GM23338 (cell line): ENCODE measurements around the gene CCND1. TPM values are rescaled to one million over a fixed set of nuclear protein-coding genes. Genes with fewer than 3 reads are reported as not detected.

Experiments used
- ATAC-seq: fragments of 200-7000 bp; cut with Tn5 transposase; 3 replicates; pipeline ENCODE4 v1.9.1; 2020
- DNase-seq: peaks from one replicate; pipeline ENCODE4 v3.0.0-alpha.2; 2015; ENCODE audit warnings: low spot score
- H2AFZ ChIP-seq: fragments of 200-600 bp; sonication (generic); 2 replicates; pipeline ENCODE4 v1.8.0; 2016; ENCODE audit warnings: antibody characterized with exemption, mild to moderate bottlenecking, moderate library complexity
- H3F3A ChIP-seq: fragments of 200-600 bp; sonication (generic); replicated peaks from 2 replicates; pipeline ENCODE4 v1.8.0; 2017; ENCODE audit warnings: antibody characterized with exemption, mixed run types, low read depth
- H3K27ac ChIP-seq: fragments of 200-600 bp; sonication (generic); 2 replicates; pipeline ENCODE4 v1.6.1; 2016; ENCODE audit warnings: low read depth
- H3K27me3 ChIP-seq: fragments of 200-600 bp; sonication (generic); 2 replicates; pipeline ENCODE4 v1.8.0; 2016; ENCODE audit warnings: mild to moderate bottlenecking, mixed run types, moderate library complexity; ENCODE audit not compliant: insufficient read depth
- H3K36me3 ChIP-seq: fragments of 200-600 bp; sonication (generic); 2 replicates; pipeline ENCODE4 v1.8.0; 2016; ENCODE audit warnings: mild to moderate bottlenecking; ENCODE audit not compliant: insufficient read depth
- H3K4me1 ChIP-seq: fragments of 200-600 bp; sonication (generic); 2 replicates; pipeline ENCODE4 v1.8.0; 2016; ENCODE audit warnings: mild to moderate bottlenecking, moderate library complexity; ENCODE audit not compliant: insufficient read depth
- H3K4me2 ChIP-seq: fragments of 200-600 bp; sonication (generic); 2 replicates; pipeline ENCODE4 v1.7.1; 2017; ENCODE audit warnings: mixed run types
- H3K4me3 ChIP-seq: fragments of 200-600 bp; sonication (generic); 2 replicates; pipeline ENCODE4 v1.6.1; 2016; ENCODE audit warnings: mixed run types
- H3K79me2 ChIP-seq: fragments of 200-600 bp; sonication (generic); replicated peaks from 2 replicates; pipeline ENCODE4 v1.8.0; 2017; ENCODE audit warnings: mild to moderate bottlenecking; ENCODE audit not compliant: insufficient read depth
- H3K9me2 ChIP-seq: fragments of 200-600 bp; sonication (generic); 2 replicates; pipeline ENCODE4 v1.8.0; 2017; ENCODE audit not compliant: insufficient read depth
- H4K20me1 ChIP-seq: fragments of 200-600 bp; sonication (generic); replicated peaks from 2 replicates; pipeline ENCODE4 v1.8.0; 2017; ENCODE audit warnings: mild to moderate bottlenecking; ENCODE audit not compliant: insufficient read depth
- H3K27ac Mint-ChIP-seq: 2 replicates; pipeline ENCODE4 v1.8.0; 2020; ENCODE audit warnings: inconsistent platforms, mild to moderate bottlenecking, moderate library complexity, mixed read lengths
- H3K27me3 Mint-ChIP-seq: 3 replicates; pipeline ENCODE4 v1.8.0; 2022; ENCODE audit warnings: low read depth, mild to moderate bottlenecking, moderate library complexity, mixed read lengths, inconsistent platforms; ENCODE audit not compliant: insufficient read depth, poor library complexity
- H3K36me3 Mint-ChIP-seq: 3 replicates; pipeline ENCODE4 v1.8.0; 2021; ENCODE audit warnings: low read depth, mild to moderate bottlenecking, inconsistent platforms, moderate library complexity, mixed read lengths
- H3K4me1 Mint-ChIP-seq: 3 replicates; pipeline ENCODE4 v1.8.0; 2020; ENCODE audit warnings: mild to moderate bottlenecking, inconsistent platforms, mixed read lengths
- H3K4me3 Mint-ChIP-seq: 3 replicates; pipeline ENCODE4 v1.8.0; 2021; ENCODE audit warnings: moderate library complexity, mild to moderate bottlenecking, inconsistent platforms, mixed read lengths
- H3K9me3 Mint-ChIP-seq: 3 replicates; pipeline ENCODE4 v1.8.0; 2020; ENCODE audit warnings: moderate library complexity, mild to moderate bottlenecking, inconsistent platforms, mixed read lengths
- EZH2 ChIP-seq: fragments of 200-600 bp; sonication (generic); IDR thresholded peaks from one replicate; pipeline ENCODE4 v1.8.0; 2017; ENCODE audit warnings: antibody characterized with exemption, mild to moderate bottlenecking, low read depth; ENCODE audit not compliant: unreplicated experiment
- EZH2phosphoT487 ChIP-seq: fragments of 200-600 bp; sonication (generic); IDR thresholded peaks from one replicate; pipeline ENCODE4 v1.8.1; 2018; ENCODE audit warnings: antibody characterized with exemption; ENCODE audit not compliant: unreplicated experiment
- NANOG ChIP-seq: IDR thresholded peaks from 2 replicates; pipeline ENCODE4 v1.6.1; 2016; ENCODE audit warnings: antibody characterized with exemption, borderline replicate concordance
- ZNF114 ChIP-seq: fragments of 250-450 bp; sonication (Bioruptor Pico); IDR thresholded peaks from 2 replicates; pipeline ENCODE4 v1.5.0; 2020; ENCODE audit warnings: mild to moderate bottlenecking, moderate library complexity
- polyA plus RNA-seq: library from polyadenylated mRNA; unstranded; fragments of >200 nt; fragmentation: Nextera tagmentation; extraction: Ambion mirVana; gene quantifications from 2 replicates; pipeline ENCODE4 v1.2.1, GENCODE V29; 2016
- total RNA-seq: library from RNA; depleted of rRNA; stranded (reverse); fragments of >200 nt; shearing (Covaris generic); gene quantifications from 2 replicates; pipeline ENCODE4 v1.2.3, GENCODE V29; 2014
- TF ChIP-seq, protein P1 (sequence below): fragments of 250-450 bp; sonication (Bioruptor Pico); IDR thresholded peaks from 2 replicates; pipeline ENCODE4 v1.5.0; 2020; ENCODE audit warnings: mild to moderate bottlenecking, moderate library complexity

The CCND1 gene
- total and polyA plus RNA-seq, 2 experiments from 2014 or later, result 109 to 183 TPM

DNA sequence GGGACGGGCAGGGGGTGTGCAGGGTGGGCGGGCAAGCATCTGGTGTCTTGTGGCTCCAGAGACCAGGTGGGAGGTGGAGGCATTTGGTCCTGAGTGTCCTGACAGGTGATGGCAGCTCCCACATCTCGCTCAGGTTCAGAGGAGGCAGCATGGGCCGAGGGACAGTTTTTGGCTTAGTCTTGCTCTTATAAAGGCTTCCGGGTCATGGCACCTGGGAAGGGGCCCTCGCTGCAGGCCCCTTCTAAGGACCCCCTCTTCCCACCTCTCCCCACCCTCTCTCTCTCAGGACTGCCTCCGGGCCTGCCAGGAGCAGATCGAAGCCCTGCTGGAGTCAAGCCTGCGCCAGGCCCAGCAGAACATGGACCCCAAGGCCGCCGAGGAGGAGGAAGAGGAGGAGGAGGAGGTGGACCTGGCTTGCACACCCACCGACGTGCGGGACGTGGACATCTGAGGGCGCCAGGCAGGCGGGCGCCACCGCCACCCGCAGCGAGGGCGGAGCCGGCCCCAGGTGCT, 9.9 kb downstream of the CCND1 start:
- H3K4me2 ChIP-seq, result no peak overlapping the region
- H3K27me3 ChIP-seq, result no peaks in the 10 kb centered on the region
- no peak overlapping the region for H3K4me3 Mint-ChIP-seq
- TF ChIP-seq EZH2 (no peak), ZNF114 (CRISPR knock-in tag) (no peak), EZH2phosphoT487 (no peak), NANOG (no peak)
- TF ChIP-seq, protein P1, sequence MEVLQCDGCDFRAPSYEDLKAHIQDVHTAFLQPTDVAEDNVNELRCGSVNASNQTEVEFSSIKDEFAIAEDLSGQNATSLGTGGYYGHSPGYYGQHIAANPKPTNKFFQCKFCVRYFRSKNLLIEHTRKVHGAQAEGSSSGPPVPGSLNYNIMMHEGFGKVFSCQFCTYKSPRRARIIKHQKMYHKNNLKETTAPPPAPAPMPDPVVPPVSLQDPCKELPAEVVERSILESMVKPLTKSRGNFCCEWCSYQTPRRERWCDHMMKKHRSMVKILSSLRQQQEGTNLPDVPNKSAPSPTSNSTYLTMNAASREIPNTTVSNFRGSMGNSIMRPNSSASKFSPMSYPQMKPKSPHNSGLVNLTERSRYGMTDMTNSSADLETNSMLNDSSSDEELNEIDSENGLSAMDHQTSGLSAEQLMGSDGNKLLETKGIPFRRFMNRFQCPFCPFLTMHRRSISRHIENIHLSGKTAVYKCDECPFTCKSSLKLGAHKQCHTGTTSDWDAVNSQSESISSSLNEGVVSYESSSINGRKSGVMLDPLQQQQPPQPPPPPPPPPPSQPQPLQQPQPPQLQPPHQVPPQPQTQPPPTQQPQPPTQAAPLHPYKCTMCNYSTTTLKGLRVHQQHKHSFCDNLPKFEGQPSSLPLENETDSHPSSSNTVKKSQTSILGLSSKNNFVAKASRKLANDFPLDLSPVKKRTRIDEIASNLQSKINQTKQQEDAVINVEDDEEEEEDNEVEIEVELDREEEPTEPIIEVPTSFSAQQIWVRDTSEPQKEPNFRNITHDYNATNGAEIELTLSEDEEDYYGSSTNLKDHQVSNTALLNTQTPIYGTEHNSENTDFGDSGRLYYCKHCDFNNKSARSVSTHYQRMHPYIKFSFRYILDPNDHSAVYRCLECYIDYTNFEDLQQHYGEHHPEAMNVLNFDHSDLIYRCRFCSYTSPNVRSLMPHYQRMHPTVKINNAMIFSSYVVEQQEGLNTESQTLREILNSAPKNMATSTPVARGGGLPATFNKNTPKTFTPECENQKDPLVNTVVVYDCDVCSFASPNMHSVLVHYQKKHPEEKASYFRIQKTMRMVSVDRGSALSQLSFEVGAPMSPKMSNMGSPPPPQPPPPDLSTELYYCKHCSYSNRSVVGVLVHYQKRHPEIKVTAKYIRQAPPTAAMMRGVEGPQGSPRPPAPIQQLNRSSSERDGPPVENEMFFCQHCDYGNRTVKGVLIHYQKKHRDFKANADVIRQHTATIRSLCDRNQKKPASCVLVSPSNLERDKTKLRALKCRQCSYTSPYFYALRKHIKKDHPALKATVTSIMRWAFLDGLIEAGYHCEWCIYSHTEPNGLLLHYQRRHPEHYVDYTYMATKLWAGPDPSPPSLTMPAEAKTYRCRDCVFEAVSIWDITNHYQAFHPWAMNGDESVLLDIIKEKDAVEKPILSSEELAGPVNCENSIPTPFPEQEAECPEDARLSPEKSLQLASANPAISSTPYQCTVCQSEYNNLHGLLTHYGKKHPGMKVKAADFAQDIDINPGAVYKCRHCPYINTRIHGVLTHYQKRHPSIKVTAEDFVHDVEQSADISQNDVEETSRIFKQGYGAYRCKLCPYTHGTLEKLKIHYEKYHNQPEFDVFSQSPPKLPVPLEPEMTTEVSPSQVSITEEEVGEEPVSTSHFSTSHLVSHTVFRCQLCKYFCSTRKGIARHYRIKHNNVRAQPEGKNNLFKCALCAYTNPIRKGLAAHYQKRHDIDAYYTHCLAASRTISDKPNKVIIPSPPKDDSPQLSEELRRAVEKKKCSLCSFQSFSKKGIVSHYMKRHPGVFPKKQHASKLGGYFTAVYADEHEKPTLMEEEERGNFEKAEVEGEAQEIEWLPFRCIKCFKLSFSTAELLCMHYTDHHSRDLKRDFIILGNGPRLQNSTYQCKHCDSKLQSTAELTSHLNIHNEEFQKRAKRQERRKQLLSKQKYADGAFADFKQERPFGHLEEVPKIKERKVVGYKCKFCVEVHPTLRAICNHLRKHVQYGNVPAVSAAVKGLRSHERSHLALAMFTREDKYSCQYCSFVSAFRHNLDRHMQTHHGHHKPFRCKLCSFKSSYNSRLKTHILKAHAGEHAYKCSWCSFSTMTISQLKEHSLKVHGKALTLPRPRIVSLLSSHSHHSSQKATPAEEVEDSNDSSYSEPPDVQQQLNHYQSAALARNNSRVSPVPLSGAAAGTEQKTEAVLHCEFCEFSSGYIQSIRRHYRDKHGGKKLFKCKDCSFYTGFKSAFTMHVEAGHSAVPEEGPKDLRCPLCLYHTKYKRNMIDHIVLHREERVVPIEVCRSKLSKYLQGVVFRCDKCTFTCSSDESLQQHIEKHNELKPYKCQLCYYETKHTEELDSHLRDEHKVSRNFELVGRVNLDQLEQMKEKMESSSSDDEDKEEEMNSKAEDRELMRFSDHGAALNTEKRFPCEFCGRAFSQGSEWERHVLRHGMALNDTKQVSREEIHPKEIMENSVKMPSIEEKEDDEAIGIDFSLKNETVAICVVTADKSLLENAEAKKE (CRISPR knock-in tag), result no peak
- no peak overlapping the region for H3K27ac Mint-ChIP-seq
- peaks cover 8% of the 10 kb centered on the region for H3K4me1 Mint-ChIP-seq
- 0 out of 2 replicates have a peak, but pooled peaks cover 3% of the 10 kb centered on the region for H4K20me1 ChIP-seq
- no peak overlapping the region for H3K27ac ChIP-seq
- ATAC-seq (no peak), DNase-seq (no peak)
- peaks cover 70% of the 10 kb centered on the region for H3K36me3 Mint-ChIP-seq
- peaks cover 18% of the 10 kb centered on the region for H3K36me3 ChIP-seq
- 0 out of 2 replicates have a peak, but pooled peaks cover 4% of the 10 kb centered on the region for H3F3A ChIP-seq
- H3K27me3 Mint-ChIP-seq, result peaks cover 17% of the 10 kb centered on the region
- H3K79me2 ChIP-seq, result 0 out of 2 replicates have a peak, but pooled peaks cover 3% of the 10 kb centered on the region
- no peaks in the 10 kb centered on the region for H3K9me2 ChIP-seq
- H3K9me3 Mint-ChIP-seq, result no peaks in the 10 kb centered on the region; the same call in 2 of the 3 replicates
- H2AFZ ChIP-seq, result no peak overlapping the region
- H3K4me1 ChIP-seq, result no peaks in the 10 kb centered on the region
- no peak overlapping the region for H3K4me3 ChIP-seq
